RWPE1 (cell line): ENCODE results near the gene OR6C68.
"Not testable (repeated sequence)": the region's sequence is repeated elsewhere in the genome, so short reads cannot be mapped to it uniquely, and the experiment has no call there.

Source experiments
- CTCF ChIA-PET: fragments of 350-600 bp; sonication (Branson Sonifier 250); formaldehyde crosslinking; extraction: SDS; loops from one replicate; lab custom pipeline; 2021; lab: Yijun Ruan, JAX
- POLR2A ChIA-PET: fragments of 400-600 bp; formaldehyde crosslinking; extraction: SDS; loops from one replicate; lab custom pipeline; 2020; ENCODE audit warnings: antibody characterized with exemption; ENCODE audit not compliant: low non-redundant PET; lab: Yijun Ruan, JAX
- DNase-seq: peaks from one replicate; pipeline ENCODE4 v3.0.0; 2012; ENCODE audit warnings: low spot score
- H3K27ac ChIP-seq: fragments of 450-650 bp; 2 replicates; pipeline ENCODE4 v1.5.1; 2017
- TF ChIP-seq, protein P1 (sequence below): fragments of 450-650 bp; conservative IDR thresholded peaks from 2 replicates; pipeline ENCODE4 v1.5.1; 2017; ENCODE audit warnings: low read depth, mild to moderate bottlenecking

OR6C68 gene

DNA sequence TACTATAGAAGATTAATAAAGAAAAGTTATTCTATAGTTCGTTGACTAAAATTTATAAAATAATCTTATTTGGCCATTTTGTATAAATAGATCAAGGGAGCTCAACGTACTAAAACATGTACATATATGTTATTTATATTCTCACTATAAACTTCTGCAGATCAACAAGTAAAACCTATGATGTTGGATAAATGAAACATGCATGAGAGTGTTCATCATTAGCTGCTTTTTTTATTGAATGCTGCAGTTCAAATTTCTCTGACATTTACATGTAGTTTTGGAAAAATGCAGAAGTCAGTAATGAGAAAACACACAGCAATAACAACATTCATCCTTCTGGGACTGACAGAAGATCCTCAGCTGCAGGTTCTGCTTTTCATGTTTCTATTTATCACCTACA lies at the start of gene OR6C68:
Gene OR6C68 (plus strand): TSS at position 301 of the 400 bp plus-strand sequence. CDS start 0 bp downstream, at position 301.
- no peak for DNase-seq
- CTCF ChIA-PET, result no interaction called here
- POLR2A ChIA-PET, result no interaction called here

DNA sequence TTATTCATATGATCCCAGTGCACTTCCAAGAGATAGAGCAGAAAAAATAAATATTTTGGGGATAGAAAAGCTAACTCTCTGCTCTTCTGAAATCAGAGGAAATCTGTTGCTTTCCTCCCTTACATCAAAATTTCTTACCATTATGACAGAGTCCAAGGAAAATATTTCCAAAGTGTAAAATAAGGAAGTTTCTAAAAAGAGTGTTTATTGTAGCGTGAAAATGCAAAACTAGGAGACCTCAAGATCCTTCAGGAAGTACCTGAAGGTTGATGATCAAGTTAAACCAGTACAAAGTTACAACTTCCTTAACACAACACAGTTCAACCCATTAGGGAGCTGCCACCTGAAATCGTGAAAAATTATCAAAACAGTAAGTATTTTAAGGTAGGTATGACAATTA lies 48.4 kb upstream of the OR6C68 start, which contains the start of gene OR6C2:
Gene OR6C2 (plus strand): TSS at position 301 of the 400 bp plus-strand sequence. CDS start 8,138 bp downstream, outside the sequence.
- H3K27ac ChIP-seq, result no peak within 1 kb of the TSS
- ChIA-PET POLR2A (no interaction called here), CTCF (no interaction called here)
- DNase-seq, result no peak
- TF ChIP-seq, protein P1, sequence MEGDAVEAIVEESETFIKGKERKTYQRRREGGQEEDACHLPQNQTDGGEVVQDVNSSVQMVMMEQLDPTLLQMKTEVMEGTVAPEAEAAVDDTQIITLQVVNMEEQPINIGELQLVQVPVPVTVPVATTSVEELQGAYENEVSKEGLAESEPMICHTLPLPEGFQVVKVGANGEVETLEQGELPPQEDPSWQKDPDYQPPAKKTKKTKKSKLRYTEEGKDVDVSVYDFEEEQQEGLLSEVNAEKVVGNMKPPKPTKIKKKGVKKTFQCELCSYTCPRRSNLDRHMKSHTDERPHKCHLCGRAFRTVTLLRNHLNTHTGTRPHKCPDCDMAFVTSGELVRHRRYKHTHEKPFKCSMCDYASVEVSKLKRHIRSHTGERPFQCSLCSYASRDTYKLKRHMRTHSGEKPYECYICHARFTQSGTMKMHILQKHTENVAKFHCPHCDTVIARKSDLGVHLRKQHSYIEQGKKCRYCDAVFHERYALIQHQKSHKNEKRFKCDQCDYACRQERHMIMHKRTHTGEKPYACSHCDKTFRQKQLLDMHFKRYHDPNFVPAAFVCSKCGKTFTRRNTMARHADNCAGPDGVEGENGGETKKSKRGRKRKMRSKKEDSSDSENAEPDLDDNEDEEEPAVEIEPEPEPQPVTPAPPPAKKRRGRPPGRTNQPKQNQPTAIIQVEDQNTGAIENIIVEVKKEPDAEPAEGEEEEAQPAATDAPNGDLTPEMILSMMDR, result no peak

More for the DNA sequence above, at the start of gene OR6C68:
- TF ChIP-seq, protein P1, result no peak
- no peak within 1 kb of the TSS for H3K27ac ChIP-seq

DNA sequence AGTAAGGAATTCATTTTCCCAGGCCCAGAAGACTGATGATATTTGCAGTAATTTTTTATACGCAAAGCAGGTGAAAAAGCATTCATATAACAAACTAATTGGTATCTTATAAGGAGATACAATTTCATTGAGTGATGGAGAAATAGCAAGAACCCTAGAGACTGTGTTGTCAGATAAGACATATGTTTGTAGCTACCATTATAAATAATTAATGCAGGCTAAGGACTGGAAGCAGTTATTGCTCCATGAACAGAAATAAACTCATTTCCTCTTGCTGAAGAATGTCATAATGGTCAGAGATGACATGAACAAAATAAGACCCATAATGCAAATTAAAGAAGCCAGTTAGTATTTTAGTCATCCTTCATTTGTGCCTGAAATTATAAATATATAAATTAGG lies 46.8 kb upstream of the OR6C68 start:
- H3K27ac ChIP-seq, result no peak overlapping the region
- no peak for DNase-seq
- ChIA-PET POLR2A (no interaction called here), CTCF (no interaction called here)
- TF ChIP-seq, protein P1, result no peak

DNA sequence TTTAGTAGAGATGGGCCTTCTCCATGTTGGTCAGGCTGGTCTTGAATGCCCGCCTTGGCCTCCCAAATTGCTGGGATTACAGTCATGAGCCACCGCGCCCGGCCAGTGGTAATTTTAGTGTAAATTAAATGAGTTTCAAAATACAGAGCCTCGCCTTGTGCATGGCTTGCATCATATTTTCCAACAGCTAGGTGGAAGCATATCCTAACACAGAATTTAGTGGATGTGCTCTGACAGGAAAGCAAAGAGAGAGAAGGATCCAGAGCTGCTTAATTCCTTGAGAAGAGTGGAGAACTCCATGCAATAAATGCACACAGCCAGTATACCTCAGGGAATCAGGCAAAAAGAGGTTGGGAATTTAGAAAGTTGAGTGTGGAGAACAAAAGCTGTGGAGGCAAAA lies 45.9 kb upstream of the OR6C68 start:
- TF ChIP-seq, protein P1, result no peak
- DNase-seq, result no peak
- POLR2A ChIA-PET, result no interaction called here
- CTCF ChIA-PET, result no interaction called here
- no peak overlapping the region for H3K27ac ChIP-seq

DNA sequence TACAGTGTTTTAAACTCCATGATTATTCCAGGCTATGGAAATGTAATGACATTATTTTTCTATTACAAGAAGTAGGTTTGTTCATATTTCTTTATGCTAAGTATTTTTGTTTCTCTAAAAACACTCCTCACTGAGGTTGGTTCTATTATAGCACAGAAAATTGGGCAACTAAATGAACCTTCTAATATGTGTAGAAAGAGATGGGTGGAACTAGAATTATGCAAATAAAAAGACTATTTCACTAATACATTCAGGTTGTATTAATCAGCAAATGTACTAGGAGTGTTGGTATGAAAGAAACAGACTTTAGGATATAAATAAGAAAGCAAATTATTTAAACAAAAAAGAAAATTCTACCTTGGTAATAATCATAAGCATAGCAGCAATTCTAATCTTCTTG lies 43.4 kb upstream of the OR6C68 start:
- CTCF ChIA-PET, result no interaction called here
- no peak for DNase-seq
- POLR2A ChIA-PET, result no interaction called here
- TF ChIP-seq, protein P1, result no peak
- H3K27ac ChIP-seq, result no peak overlapping the region

DNA sequence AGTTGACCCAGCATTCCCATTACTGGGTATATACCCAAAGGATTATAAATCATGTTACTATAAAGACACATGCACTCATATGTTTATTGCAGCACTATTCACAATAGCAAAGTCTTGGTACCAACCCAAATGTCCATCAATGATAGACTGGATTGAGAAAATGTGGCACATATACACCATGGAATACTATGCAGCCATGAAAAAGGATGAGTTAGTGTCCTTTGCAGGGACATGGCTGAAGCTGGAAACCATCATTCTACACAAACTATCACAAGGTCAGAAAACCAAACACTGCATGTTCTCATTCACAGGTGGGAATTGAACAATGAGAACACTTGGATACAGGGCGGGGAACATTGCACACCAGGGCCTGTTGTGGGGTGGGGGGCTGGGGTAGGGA lies 27.3 kb upstream of the OR6C68 start:
- POLR2A ChIA-PET, DNase-seq, H3K27ac ChIP-seq, CTCF ChIA-PET: not testable (repeated sequence)

DNA sequence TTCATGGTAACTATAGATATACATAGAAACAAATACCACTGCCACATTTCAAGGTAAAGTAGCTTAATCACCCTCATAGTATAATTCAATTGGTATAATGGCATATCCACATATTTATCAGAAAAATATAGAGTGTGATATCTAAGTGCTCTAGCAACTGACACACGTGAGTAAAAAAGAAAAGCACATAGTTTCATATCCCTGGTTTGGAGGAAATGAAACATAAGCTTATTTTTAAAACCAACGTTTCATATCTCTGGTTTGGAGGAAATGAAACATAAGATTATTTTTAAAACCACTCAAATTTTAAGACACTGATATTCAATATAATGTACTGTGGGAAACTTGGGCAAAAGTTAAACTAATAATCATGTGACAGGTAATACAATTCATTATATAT lies 24.3 kb upstream of the OR6C68 start:
- no peak overlapping the region for H3K27ac ChIP-seq
- POLR2A ChIA-PET, result no interaction called here
- TF ChIP-seq, protein P1, result no peak
- CTCF ChIA-PET, result no interaction called here
- no peak for DNase-seq
